Islet of Langerhans (tissue), 1 donor: Measurements from ENCODE around the gene HSPB9.

ENCODE experiments used
- FAIRE-seq: peaks from one replicate; lab custom pipeline; 2011; peaks lifted over from hg19 to GRCh38; lab: Jason Lieb, UNC

Gene HSPB9

GRCh38 chr17:42122371-42123303 is at the start of gene HSPB9:
TSS of gene HSPB9 (plus strand) at chr17:42122804. CDS start at chr17:42122851, 47 bp downstream.
- FAIRE-seq: no peak

GRCh38 chr17:42075789-42076188 is 46.8 kb upstream of the HSPB9 start:
- FAIRE-seq: no peak

GRCh38 chr17:42076797-42077559 is 45.6 kb upstream of the HSPB9 start:
- no peak for FAIRE-seq

- no peak for FAIRE-seq
Measured at GRCh38 chr17:42077755-42078154, 44.8 kb upstream of the HSPB9 start.

GRCh38 chr17:42078396-42079043 is 44.1 kb upstream of the HSPB9 start:
- FAIRE-seq: no peak

GRCh38 chr17:42079541-42079940 is 43.1 kb upstream of the HSPB9 start:
- no peak for FAIRE-seq

GRCh38 chr17:42081516-42082129 is 41.0 kb upstream of the HSPB9 start:
- FAIRE-seq: no peak

GRCh38 chr17:42087042-42087701 is 35.4 kb upstream of the HSPB9 start:
- no peak for FAIRE-seq

- FAIRE-seq: no peak
Measured at GRCh38 chr17:42087736-42088705, 34.6 kb upstream of the HSPB9 start.

GRCh38 chr17:42088736-42089135 is 33.9 kb upstream of the HSPB9 start:
- no peak for FAIRE-seq

- FAIRE-seq: no peak
Measured at GRCh38 chr17:42090964-42091790, 31.4 kb upstream of the HSPB9 start.

GRCh38 chr17:42092939-42093338 is 29.7 kb upstream of the HSPB9 start:
- FAIRE-seq: no peak

- FAIRE-seq: no peak
Measured at GRCh38 chr17:42094375-42095069, 28.1 kb upstream of the HSPB9 start.

- FAIRE-seq: no peak
Measured at GRCh38 chr17:42096360-42097111, 26.1 kb upstream of the HSPB9 start.

GRCh38 chr17:42097691-42098631 is 24.6 kb upstream of the HSPB9 start, which contains the start of gene ZNF385C:
TSS of gene ZNF385C (minus strand) at chr17:42098473. CDS start at chr17:42063056, 35,417 bp downstream.
- FAIRE-seq: no peak

GRCh38 chr17:42098730-42099399 is 23.7 kb upstream of the HSPB9 start:
- FAIRE-seq: no peak
